ENCODE measurements around the gene LZTR1. TPM values are rescaled to one million over a fixed set of nuclear protein-coding genes. Genes with fewer than 3 reads are reported as not detected.

LZTR1 gene
- total RNA-seq, 1 donor from 2014 or later: 79.6 TPM

- DNase-seq (ENCODE audit: low spot score): no peak
Measured at GRCh38 chr22:20951151-20951931, 30.8 kb upstream of the LZTR1 start.

DNA sequence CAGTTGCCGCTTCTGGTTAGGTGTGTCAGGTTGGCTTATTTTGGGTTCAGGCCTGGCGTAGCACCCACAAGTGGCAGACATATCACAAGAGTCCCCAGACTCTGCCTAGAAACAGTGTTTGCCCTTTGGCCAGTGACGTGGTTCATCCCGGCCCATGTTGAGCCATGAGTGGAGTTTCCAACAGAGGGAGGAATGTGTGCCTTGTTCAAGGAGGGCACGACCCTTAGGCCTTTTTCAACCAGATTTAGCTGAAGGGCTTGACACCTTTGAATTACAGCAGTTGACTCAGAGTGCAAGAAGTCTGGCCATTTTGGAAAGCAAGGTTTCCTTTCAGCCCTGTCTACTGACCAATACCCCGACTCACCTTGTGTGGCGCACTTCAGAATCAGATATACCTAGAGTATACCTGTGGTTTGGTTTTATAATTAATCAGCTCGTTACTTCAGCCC lies 30.1 kb upstream of the LZTR1 start:
- DNase-seq (ENCODE audit: low spot score): no peak

- DNase-seq (ENCODE audit: low spot score): no peak
Measured at GRCh38 chr22:20952544-20953341, 29.4 kb upstream of the LZTR1 start.

DNA sequence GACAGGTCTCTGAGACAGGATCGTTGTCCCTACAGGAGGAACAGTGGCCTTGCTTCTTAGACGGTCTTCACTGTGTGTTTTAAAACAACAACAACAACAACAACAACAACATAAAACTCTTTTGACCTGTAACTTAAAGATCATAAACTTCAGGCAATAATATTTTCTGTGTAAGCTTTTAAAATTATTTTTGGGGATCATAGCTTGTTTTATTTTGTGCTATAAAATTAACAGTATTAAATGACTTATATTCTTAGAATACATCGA lies 28.8 kb upstream of the LZTR1 start:
- no peak for DNase-seq (ENCODE audit: low spot score)

DNA sequence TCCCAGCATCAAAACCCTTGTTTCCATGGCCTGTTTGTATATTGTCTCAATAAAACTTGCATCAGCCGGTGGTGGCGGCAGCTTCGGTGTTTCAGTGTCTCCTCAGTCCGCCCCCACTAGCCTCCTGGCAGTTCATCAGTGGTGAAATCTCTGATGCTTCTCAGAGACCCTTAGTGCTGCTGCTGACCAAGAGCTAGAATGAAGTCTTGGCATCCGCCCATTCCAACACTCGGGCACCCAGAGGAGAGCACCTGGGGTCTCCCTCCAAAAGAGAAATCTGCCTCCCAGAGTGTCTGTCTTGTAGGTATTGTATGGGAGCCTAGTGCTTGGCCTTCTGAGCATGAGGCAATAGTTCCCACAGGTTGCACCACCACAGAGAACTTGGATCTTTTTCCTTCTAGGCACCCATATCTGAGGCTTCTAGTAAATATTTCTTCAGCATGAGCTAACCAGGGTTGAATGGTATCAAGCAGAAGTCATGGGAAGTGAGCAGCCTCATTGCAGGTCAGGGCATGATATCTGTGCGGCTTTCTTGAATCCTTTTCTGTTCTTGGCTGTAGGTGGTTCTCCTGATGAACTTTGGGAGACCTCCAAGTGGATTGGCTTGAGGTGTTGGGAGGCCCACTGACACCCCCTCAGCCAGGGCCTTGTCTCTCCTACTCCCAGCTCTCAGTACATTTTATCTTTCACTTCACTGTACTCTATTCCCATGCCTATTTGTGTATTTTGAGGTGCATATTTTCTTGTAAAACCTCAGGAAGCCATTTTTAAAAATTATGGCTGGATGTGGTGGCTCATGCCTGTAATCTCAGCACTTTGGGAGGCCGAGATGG lies 28.2 kb upstream of the LZTR1 start:
- no peak for DNase-seq (ENCODE audit: low spot score)

DNA sequence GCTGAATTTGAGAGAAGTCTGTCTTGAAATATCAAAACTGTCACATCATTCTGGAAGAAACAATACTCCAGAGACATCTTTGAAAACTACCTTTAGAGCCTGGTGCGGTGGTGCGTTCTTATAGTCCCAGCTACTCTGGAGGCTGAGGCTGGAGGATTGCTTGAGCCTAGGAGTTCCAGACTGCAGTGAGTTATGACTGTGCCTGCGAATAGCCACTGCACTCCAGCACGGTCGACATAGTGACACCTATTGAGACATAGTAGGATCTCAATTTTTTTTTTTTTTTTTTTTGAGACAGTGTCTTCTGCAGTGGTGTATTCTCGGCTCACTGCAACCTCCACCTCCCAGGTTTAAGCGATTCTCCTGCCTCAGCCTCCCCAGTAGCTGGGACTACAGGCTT lies 26.5 kb upstream of the LZTR1 start:
- DNase-seq (ENCODE audit: low spot score): no peak

- no peak for DNase-seq (ENCODE audit: low spot score)
Measured at GRCh38 chr22:20956258-20957101, 25.6 kb upstream of the LZTR1 start.

- no peak for DNase-seq (ENCODE audit: low spot score)
Measured at GRCh38 chr22:20957102-20957682, 24.9 kb upstream of the LZTR1 start.

GRCh38 chr22:20957683-20958431 lies 24.2 kb upstream of the LZTR1 start:
- no peak for DNase-seq (ENCODE audit: low spot score)

DNA sequence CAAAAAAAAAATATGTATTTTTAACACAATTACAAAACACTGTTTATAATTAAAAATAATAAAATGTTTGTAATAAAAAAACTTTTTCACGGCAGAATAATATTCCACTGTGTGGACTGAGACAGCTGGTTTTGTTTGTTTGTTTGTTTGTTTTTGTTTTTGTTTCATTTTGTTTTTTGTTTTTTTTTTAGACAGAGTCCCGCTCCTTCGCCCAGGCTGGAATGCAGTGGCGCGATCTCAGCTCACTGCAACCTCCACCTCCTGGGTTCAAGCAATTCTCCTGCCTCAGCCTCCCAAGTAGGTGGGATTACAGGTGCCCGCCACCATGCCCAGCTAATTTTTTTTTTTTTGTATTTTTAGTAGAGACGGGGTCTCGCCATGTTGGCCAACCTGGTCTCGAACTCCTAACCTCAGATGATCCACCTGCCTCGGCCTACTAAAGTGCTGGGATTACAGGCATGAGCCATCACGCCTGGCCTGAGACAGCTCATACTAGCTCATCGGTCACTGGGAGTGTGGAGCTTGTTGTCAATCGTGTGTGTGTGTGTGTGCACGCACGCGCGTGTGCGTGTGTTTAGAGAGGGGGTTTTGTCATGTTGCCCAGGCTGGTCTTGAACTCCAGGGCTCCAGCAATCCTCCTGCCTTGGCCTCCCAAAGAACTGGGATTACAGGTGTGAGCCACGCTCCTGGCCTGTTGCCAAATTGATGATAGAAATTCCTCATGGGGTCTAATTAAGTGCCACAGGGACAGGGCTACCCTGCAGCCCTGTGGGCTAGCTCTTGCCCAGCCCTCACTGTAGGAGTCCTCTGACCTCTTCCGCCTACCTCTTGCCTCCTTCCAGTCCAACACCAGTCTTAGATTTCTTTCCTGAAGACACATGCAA lies 22.3 kb upstream of the LZTR1 start:
- no peak for DNase-seq (ENCODE audit: low spot score)

GRCh38 chr22:20960609-20961008 lies 21.5 kb upstream of the LZTR1 start:
- no peak for DNase-seq (ENCODE audit: low spot score)

DNA sequence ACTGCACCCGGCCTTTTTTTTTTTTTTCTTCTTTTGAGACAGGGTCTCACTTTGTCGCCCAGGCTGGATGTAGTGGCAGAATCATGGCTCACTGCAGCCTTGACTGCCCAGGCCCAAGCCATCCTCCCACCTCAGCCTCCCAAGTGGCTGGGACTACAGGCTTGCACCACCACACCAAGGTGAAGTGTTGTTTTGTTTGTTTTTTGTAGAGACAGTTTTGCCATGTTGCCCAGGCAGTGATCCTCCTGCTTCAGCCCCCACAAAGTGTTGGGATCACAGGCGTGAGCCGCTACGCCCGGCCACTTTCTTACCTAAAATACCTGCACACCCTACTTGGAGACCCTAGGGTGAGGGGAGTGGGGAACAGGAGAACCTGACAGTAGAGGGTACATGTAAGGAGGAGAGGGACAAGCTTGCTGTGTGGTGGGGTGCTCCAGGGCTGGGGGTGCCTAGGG lies 19.6 kb upstream of the LZTR1 start:
- no peak for DNase-seq (ENCODE audit: low spot score)

DNA sequence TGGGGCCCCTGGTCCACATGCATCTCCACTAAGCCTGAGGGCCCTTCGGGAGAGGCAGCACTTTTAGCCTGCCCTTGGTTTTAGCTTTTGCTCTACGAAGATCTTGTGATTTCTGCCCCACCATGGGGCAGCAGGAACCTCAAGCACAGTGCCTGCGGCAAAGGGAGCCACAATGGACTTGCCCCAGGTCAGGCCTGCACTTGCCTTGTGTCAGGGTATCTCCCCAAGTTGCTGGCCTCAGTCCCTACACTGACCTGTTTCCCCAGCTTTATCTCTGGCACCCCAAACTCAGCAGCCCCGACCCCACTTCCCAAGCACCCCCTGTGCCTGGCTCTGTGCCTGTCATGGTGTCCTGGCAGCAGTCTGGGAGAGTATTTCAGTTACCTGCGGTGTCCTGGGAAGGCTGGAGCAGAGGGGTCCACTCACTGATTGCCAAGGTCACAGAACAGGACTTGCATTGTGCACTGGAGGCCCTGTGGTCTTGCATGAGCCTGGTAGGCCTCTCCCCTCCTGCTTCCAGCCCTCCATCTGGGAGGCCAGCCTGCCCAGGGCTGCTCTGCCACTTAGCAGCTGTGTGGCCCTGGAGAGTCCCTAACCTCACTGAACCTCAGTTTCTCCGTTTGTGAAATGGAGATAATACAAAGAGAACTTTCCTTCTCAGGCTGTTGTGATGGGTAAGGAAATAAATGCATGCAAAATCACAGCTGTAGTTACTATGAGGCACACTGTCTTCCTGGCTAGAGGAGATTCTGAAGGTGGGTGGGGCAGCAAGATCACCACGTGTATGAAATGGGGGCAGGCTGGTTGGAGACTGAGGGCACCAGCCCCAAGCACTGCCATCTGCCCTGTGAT lies 18.7 kb upstream of the LZTR1 start:
- no peak for DNase-seq (ENCODE audit: low spot score)

DNA sequence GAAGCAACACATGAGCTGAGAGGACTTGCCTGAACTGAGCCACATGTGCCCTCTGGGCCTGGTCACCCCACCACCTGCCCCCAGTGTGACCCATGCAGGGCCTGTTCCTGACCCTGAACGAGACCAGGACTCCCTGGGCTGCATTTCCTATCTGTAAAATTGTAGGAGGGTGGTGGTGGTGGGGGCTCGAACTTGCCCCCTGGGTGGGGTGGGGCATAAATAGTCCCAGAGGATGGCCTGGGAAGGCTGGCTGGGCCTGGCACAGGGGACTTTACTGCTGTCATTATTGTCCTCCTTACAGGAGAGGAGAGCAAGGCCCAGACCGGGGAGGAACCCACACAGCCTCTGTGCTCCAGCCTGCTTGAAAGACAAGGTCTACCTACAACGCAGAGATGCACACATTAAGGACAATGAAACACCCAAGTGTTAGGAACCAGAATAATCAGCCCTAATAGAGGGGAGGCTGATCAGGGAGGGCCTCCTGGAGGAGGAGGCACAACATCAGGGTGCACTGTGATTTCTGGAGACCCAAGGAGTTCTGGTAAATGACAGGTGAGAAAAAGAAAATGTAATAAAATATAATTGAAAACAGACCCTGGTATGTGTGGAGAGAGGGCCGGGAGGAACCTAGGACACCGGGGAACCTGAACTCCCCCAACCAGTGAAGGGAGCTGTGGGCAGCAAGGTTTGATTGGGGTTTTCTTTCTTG lies 17.9 kb upstream of the LZTR1 start:
- DNase-seq (ENCODE audit: low spot score): no peak

GRCh38 chr22:20964799-20965103 lies 17.3 kb upstream of the LZTR1 start:
- no peak for DNase-seq (ENCODE audit: low spot score)

DNA sequence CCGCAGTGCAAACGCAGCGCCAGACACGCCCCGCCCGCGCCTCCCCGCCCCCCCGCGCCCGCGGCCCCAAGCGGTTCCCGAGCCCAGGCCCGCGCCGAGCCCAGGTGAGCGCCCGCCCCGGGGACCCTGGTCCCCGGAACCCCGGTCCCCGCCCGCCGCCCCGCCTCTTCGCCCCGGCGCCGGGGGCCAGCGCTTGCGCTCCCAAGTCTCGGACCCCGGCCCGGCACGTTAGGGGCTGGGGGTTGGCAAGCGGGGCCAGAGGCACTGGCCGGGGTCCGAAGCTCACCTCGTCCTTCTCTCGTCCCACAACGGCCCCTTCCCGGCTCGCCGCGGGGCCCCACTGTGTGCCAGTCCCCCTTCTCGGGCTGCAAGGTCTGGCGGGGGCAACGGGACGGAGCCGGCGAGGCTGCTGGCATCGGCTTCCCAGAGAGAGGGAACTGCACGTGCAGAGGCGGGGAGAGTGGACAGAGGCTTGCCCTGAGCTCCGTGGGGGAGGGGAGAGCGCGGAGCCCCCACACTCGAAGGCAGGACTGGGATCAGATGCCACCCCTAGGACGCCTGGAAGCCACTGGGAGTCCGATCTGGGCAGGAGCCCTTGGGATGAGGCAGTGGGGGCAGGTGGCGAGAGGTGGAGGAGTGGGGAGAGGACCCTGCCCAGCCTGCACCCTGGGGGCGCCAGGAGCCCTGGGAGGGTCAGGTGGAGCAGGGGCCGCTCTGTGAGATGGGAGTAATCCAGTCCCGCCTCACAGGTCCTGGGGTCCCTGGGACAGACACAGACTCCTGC lies 16.8 kb upstream of the LZTR1 start:
- no peak for DNase-seq (ENCODE audit: low spot score)

Measured in ureter (tissue), 1 donor.